ENCODE results near the gene GDPD1.

DNA sequence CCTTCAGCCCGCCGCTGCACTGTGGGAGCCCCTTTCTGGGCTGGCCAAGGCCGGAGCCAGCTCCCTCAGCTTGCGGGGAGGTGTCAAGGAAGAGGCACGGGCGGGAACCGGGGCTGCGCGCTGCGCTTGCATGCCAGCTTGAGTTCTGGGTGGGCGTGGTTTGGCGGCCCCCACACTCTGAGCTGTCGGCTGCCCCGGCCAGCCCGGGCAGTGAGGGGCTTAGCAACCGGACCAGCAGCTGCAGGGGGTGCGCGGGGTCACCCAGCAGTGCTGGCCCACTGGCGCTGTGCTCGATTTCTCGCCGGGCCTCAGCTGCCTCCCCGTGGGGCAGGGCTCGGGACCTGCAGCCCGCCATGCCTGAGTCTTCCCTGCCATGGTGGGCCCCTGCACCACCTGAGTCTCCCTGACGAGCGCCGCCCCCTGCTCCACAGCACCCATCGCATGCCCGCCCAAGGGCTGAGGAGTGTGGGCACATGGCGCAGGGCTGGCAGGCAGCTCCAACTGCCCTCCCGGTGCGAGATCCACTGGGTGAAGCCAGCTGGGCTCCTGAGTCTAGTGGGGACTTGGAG lies 47.8 kb upstream of the GDPD1 start:
- TF ChIP-seq, protein P1, sequence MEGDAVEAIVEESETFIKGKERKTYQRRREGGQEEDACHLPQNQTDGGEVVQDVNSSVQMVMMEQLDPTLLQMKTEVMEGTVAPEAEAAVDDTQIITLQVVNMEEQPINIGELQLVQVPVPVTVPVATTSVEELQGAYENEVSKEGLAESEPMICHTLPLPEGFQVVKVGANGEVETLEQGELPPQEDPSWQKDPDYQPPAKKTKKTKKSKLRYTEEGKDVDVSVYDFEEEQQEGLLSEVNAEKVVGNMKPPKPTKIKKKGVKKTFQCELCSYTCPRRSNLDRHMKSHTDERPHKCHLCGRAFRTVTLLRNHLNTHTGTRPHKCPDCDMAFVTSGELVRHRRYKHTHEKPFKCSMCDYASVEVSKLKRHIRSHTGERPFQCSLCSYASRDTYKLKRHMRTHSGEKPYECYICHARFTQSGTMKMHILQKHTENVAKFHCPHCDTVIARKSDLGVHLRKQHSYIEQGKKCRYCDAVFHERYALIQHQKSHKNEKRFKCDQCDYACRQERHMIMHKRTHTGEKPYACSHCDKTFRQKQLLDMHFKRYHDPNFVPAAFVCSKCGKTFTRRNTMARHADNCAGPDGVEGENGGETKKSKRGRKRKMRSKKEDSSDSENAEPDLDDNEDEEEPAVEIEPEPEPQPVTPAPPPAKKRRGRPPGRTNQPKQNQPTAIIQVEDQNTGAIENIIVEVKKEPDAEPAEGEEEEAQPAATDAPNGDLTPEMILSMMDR (IDR thresholded peaks at IDR 0.05): no peak
- TF ChIP-seq POLR2A (IDR thresholded peaks at IDR 0.05): no peak
